ENCODE data around the gene PNLDC1.
"Not testable (repeated sequence)": the region's sequence is repeated elsewhere in the genome, so short reads cannot be mapped to it uniquely, and the experiment has no call there.

The PNLDC1 gene

GRCh38 chr6:159819098-159819497 lies 19.0 kb downstream of the PNLDC1 start:
- no peak for DNase-seq

DNA sequence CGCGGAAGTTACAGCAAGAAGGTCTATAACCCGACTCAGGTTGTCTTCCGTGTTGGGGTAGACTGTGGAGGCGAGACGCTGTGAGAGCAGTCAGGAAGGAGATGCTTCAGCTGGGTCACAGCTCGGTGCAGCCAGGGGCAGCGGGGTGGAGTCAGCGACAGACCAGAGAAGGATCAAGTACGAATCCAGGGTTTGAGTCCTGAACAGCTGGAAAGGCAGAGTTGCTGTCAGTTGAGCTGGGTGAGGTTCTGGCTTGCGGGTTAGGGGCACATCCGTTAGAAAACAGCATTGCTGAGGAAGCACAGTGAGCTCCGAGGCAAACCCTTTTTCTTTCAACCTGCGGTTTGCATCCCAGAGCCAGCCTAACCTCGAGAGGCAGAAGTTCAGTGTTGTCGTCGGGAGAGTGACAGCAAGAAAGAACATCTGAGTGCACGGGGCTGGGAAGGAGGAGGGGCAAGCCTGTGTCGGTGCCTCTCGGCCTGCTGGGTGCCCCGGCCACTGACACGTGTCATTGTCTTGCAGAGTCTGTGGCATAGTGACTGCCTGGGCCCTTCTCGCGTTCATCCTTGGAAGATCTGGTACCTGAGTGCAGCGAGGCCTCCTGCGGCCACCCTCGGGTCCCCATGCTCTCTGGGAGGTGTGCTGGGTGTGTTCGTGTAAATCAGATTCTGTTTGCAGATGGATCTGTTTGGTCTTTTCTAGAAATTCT lies 20.0 kb downstream of the PNLDC1 start:
- no peak for DNase-seq

DNA sequence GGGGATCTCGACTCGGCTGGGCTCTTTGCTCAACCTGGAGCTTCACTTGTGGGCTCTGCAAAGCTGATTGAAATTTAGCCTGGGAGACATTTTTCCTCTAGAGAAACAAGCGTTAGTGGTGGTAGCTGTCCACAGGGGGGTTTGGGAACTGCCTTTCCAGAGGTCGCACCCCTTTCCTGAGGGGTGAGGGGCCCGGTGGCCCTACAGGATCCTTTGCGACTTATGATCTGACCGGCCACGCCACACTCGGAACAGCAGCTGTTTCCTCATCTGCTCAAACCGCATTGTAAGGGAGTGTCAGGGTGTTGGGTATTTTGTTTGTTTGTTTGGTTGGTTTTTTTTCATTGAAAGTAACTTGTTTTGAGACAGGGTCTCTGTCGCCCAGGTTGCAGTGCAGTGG lies 21.0 kb downstream of the PNLDC1 start:
- DNase-seq = no peak

DNA sequence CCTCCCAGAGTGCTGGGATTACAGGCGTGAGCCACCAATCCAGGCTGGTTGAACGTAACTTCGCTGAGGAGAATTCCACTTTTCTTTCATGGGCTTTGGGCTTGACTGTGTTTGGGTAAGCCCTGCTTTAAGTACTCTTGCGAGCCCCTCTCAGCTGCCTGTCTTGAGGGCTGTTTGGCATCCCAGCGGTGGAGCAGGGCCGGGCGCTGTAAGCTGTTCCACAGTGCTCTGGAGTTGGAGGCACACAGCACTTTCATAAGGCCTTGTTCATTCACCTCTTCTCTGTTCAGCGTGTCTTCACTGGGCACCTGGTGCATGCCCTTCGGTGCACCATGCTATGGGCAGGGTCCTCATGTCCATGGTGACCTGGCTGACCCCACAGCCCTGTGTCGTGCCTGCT lies 21.6 kb downstream of the PNLDC1 start:
- no peak for DNase-seq

GRCh38 chr6:159823953-159824352 lies 23.9 kb downstream of the PNLDC1 start:
- DNase-seq = no peak

- not testable (repeated sequence) for DNase-seq
Measured at GRCh38 chr6:159824690-159825089, 24.6 kb downstream of the PNLDC1 start.

DNA sequence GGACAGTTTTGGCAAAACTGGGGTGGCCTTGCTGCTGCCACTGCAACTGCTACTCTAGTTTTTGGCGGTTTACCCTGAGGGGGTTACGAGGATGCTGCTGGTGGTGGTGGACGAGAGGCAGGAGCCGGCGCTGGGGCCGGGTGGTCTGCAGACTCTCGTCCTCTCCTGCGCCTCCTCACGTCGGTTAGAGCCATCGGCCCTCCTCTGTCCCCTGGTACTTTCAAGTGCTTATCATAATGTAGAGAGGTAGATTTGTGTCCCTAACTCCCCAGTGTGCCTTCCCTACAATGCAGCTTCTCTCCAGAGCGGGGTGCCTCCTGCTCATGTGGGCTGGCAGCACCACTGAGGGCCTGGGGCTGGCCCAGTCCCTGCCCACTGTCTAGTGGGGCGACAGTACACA lies 25.9 kb downstream of the PNLDC1 start:
- DNase-seq = no peak

DNA sequence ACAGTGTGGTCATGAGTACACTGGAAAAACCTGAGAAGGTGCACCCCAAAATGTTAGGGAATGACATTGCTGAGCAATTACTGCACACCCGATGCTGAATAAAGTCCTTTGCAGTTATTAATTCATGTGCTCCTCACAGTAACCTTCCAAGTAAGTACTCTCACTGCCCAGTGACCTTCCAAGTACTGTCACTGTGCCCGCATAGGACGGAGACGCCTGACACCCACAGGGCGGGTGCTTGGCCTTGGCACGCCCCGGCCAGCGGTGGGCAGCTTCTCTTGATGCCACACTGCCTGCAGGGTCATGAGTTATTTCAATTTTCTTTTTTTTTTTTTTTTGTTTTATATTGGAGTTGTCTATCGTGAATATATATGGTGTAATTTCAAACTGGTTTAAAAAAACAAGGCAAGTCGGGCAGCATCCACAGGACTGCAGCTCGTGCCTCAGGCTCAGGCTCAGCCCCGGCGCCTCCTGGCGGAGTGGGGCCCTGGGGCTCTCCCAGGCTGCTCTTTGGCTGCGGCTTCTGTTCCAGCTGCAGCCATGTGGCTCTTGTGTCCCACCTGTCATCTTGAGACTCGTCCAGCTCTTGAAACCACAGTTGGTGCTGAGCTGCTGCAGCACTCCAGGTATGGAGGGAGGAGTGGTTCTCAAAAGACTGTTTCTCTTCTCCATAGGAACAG lies 27.0 kb downstream of the PNLDC1 start:
- no peak for DNase-seq

- no peak for DNase-seq
Measured at GRCh38 chr6:159828074-159828473, 28.0 kb downstream of the PNLDC1 start.

GRCh38 chr6:159829526-159829925 lies 29.4 kb downstream of the PNLDC1 start:
- no peak for DNase-seq

- no peak for DNase-seq
Measured at GRCh38 chr6:159830501-159831372, 30.7 kb downstream of the PNLDC1 start.

DNA sequence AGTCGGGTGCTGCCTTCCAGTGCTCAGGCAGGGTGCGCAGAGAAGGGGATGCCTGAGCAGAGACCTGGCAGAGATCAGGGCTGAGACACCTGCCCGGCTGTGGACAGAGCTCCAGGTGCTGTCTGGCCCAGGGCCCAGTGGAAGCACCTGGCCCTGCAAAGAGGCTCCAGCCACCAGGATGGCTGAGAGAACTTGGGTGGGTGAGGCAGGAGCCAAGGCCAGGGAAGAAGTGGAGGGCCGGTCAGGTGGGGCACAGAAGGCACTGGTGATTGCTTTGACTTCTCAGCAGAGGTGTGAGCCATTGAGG lies 31.2 kb downstream of the PNLDC1 start:
- no peak for DNase-seq

DNA sequence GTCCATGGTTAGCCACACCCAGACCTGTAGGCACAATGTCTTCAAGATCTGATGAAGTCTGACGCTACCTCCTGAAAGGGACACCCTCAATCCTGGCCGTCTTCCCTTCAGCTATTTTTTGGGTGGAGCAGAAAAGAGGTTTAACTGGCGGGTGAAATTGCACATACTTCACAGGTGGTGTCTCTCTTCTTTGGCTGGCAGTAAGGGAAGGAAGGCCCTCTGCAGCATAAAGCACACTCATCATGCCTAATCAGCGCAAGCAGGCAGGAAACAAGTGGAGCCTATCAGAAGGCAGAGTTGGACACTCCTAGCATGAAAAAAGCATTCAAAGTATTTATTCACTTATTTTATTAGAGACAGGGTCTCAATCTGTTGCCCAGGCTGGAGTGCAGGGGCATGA lies 32.9 kb downstream of the PNLDC1 start:
- DNase-seq = no peak

GRCh38 chr6:159833556-159833955 lies 33.5 kb downstream of the PNLDC1 start:
- no peak for DNase-seq

GRCh38 chr6:159833997-159834603 lies 34.0 kb downstream of the PNLDC1 start:
- DNase-seq = no peak

GRCh38 chr6:159836718-159837490 lies 36.8 kb downstream of the PNLDC1 start:
- DNase-seq = no peak

- DNase-seq = no peak
Measured at GRCh38 chr6:159837511-159837910, 37.4 kb downstream of the PNLDC1 start.

GRCh38 chr6:159838020-159838744 lies 38.1 kb downstream of the PNLDC1 start:
- DNase-seq = no peak

DNA sequence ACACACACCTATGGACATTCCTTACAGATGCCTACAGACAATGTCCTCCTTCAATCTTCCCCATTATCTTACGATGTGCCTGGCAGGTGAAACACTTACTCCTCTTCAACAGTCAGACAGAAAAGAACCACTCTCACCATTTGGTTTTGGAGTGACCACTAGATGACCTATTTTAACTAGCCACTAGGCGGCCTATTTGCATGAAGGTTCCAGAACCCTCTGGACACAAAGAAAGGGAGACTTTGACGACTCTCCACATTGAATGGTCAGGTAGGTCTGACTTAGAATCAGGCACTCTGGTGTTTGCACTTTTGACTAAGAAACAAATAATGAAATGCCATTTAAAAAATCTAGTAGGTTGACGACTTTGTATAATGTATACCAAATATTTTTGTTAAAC lies 42.0 kb downstream of the PNLDC1 start:
- no peak for DNase-seq

All from anterior cingulate cortex (tissue), 58 donors.